ENCODE measurements around the gene SPATA2L.
A peak's percentile ranks its signal among the peaks of the same experiment; 100 is the strongest.

GRCh38 chr16:89687092-89687940 lies 14.2 kb downstream of the SPATA2L start:
- TF ChIP-seq RFX5 (IDR thresholded peaks at IDR 0.05; ENCODE audit: low read depth, low read length) = no peak; the same call in 1 of the 2 replicates
- peak; percentile 97 for TF ChIP-seq CBX1 (IDR thresholded peaks at IDR 0.05; ENCODE audit: low read depth)
- TF ChIP-seq ZNF264 (CRISPR knock-in tag; IDR thresholded peaks at IDR 0.05) = peak; percentile 99
- TF ChIP-seq ZNF232 (CRISPR knock-in tag; IDR thresholded peaks at IDR 0.05; ENCODE audit: borderline replicate concordance) = peak; percentile 99
- TF ChIP-seq POLR2AphosphoS5 (IDR thresholded peaks at IDR 0.05; ENCODE audit: low read depth, low read length) = peak; percentile 99
- peak; percentile 87 for TF ChIP-seq CTCF (CRISPR knock-in tag; IDR thresholded peaks at IDR 0.05)
- TF ChIP-seq IRF9 (CRISPR knock-in tag; IDR thresholded peaks at IDR 0.05; ENCODE audit: borderline replicate concordance) = peak; percentile 94
- TF ChIP-seq ZNF34 (CRISPR knock-in tag; IDR thresholded peaks at IDR 0.05; ENCODE audit: borderline replicate concordance) = 0 out of 2 replicates have a peak, but pooled peaks have one; percentile 41
- peak; percentile 91; the same call in 1 of the 2 replicates for TF ChIP-seq SKIL (CRISPR knock-in tag; IDR thresholded peaks at IDR 0.05; ENCODE audit: borderline replicate concordance)
- peak; percentile 98; the same call in 1 of the 2 replicates for TF ChIP-seq KDM3A (CRISPR knock-in tag; IDR thresholded peaks at IDR 0.05; ENCODE audit: low read depth)
- TF ChIP-seq HBP1 (CRISPR knock-in tag; IDR thresholded peaks at IDR 0.05; ENCODE audit: low read depth) = peak; percentile 98
- peak; percentile 100 for TF ChIP-seq SAP130 (CRISPR knock-in tag; IDR thresholded peaks at IDR 0.05; ENCODE audit: low read depth)
- peak; percentile 95 for TF ChIP-seq ZFX (CRISPR knock-in tag; IDR thresholded peaks at IDR 0.05; ENCODE audit: low read depth)
